Activated CD4-positive, alpha-beta T cell treated with anti-CD3 and anti-CD28 coated beads for 36 hours (primary cell): ENCODE measurements around the gene GALNT16. TPM values are rescaled to one million over a fixed set of nuclear protein-coding genes. Genes with fewer than 3 reads are reported as not detected.

Experiments
- ATAC-seq: fragments of 200-7000 bp; cut with Tn5 transposase; one replicate; pipeline ENCODE4 v1.10.0; 2021; ENCODE audit warnings: mild to moderate bottlenecking, moderate library complexity
- CTCF ChIA-PET: fragments of 350-600 bp; sonication (Branson Sonifier 250); formaldehyde crosslinking; loops from one replicate; lab custom pipeline; 2021; ENCODE audit warnings: antibody characterized with exemption; lab: Charles Lee
- POLR2A ChIA-PET: fragments of 350-600 bp; sonication (Branson Sonifier 250); formaldehyde crosslinking; loops from one replicate; lab custom pipeline; 2021; ENCODE audit warnings: antibody characterized with exemption, inconsistent platforms; lab: Charles Lee
- DNase-seq: peaks from one replicate; pipeline ENCODE4 v3.0.0-alpha.2; 2020
- H3K27ac Mint-ChIP-seq: one replicate; pipeline ENCODE4 v1.8.0; 2021; ENCODE audit warnings: mixed read lengths
- H3K27me3 Mint-ChIP-seq: one replicate; pipeline ENCODE4 v1.8.0; 2021; ENCODE audit warnings: mixed read lengths
- H3K36me3 Mint-ChIP-seq: one replicate; pipeline ENCODE4 v1.8.0; 2021; ENCODE audit warnings: low read depth, mixed read lengths
- H3K4me1 Mint-ChIP-seq: one replicate; pipeline ENCODE4 v1.8.0; 2021; ENCODE audit warnings: mixed read lengths
- H3K4me3 Mint-ChIP-seq: one replicate; pipeline ENCODE4 v1.8.0; 2021; ENCODE audit warnings: mild to moderate bottlenecking, moderate library complexity, mixed read lengths
- H3K9me3 Mint-ChIP-seq: one replicate; pipeline ENCODE4 v1.8.0; 2021; ENCODE audit warnings: low read depth, mixed read lengths
- intact Hi-C, 2 experiments: fragments of 100-400 bp; cut with DNase I in 1 of 2; cut with micrococcal nuclease in 1 of 2; formaldehyde crosslinking; loops; one replicate each; pipeline versions ENCODE4 v1.14.2 to v1.15.1; 2022 to 2024; cut with DNase I, micrococcal nuclease
- total RNA-seq, 2 experiments: library from RNA; stranded (reverse); gene quantifications; one replicate each; pipeline ENCODE4 v1.2.3, GENCODE V29; 2021

Gene GALNT16
- total RNA-seq, 2 experiments from 2014 or later, result 0.14 TPM; not detected in 1

- H3K4me3 Mint-ChIP-seq, result no peak overlapping the region
- no peak for ATAC-seq
- ChIA-PET POLR2A (no interaction called here), CTCF (interaction anchor here (0.9 to 4.7 kb wide), 4 partner anchors 106 to 221 kb away, joined by 3 to 34 read pairs (median 7); no protein-coding TSS in a partner anchor)
- no peak for DNase-seq
- no peaks in the 10 kb centered on the region for H3K9me3 Mint-ChIP-seq
- H3K36me3 Mint-ChIP-seq, result peaks cover 12% of the 10 kb centered on the region
- no peaks in the 10 kb centered on the region for H3K27me3 Mint-ChIP-seq
- intact Hi-C loops, result no loop called here
- peaks cover 5% of the 10 kb centered on the region for H3K4me1 Mint-ChIP-seq
- no peak overlapping the region for H3K27ac Mint-ChIP-seq
These were observed 21.1 kb upstream of the GALNT16 start for GRCh38 chr14:69238883-69239282.

- Mint-ChIP-seq H3K27me3 (no peaks in the 10 kb centered on the region), H3K36me3 (peaks cover 8% of the 10 kb centered on the region), H3K27ac (no peak overlapping the region), H3K4me3 (no peak overlapping the region), H3K9me3 (no peaks in the 10 kb centered on the region), H3K4me1 (peaks cover 4% of the 10 kb centered on the region)
- CTCF ChIA-PET, result interaction anchor here (1.2 to 4.7 kb wide), 5 partner anchors 12 to 242 kb away, joined by 3 to 34 read pairs (median 10); no protein-coding TSS in a partner anchor
- intact Hi-C loops, result loop anchor here (5.0 to 10.0 kb wide), 2 partner anchors 113 to 484 kb away; no protein-coding TSS in a partner anchor
- no peak for DNase-seq
- no peak for ATAC-seq
- POLR2A ChIA-PET, result no interaction called here
These were observed 19.3 kb upstream of the GALNT16 start for GRCh38 chr14:69240527-69241173.

DNA sequence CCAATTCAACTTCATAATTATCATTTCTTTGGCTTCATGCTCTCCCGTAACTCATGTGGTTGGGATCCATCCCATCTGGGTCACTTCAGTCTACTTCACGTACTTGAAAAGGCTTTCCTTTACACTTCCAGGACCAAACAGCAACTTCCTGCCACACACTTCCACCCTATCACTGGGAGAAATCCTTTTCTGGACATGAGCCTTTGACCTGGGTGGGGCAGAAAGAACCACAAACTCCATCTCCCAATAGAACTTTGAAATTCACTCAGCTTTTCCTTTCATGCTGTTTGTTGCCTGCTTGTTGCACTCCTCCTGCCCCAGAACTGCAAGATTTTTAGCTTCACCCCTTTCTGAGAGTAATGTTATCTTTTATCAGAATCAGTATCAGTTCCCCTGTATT is 18.4 kb upstream of the GALNT16 start:
- H3K27me3 Mint-ChIP-seq, result no peaks in the 10 kb centered on the region
- intact Hi-C loops, result loop anchor here (5.0 to 10.0 kb wide), 2 partner anchors 114 to 483 kb away; no protein-coding TSS in a partner anchor
- H3K4me3 Mint-ChIP-seq, result no peak overlapping the region
- no peaks in the 10 kb centered on the region for H3K4me1 Mint-ChIP-seq
- ATAC-seq (no peak), DNase-seq (no peak)
- peaks cover 8% of the 10 kb centered on the region for H3K36me3 Mint-ChIP-seq
- ChIA-PET POLR2A (no interaction called here), CTCF (interaction anchor here (0.6 to 4.7 kb wide), 24 partner anchors 8 to 336 kb away, joined by 3 to 73 read pairs (median 4); no protein-coding TSS in a partner anchor)
- H3K27ac Mint-ChIP-seq, result no peak overlapping the region
- H3K9me3 Mint-ChIP-seq, result no peaks in the 10 kb centered on the region

DNA sequence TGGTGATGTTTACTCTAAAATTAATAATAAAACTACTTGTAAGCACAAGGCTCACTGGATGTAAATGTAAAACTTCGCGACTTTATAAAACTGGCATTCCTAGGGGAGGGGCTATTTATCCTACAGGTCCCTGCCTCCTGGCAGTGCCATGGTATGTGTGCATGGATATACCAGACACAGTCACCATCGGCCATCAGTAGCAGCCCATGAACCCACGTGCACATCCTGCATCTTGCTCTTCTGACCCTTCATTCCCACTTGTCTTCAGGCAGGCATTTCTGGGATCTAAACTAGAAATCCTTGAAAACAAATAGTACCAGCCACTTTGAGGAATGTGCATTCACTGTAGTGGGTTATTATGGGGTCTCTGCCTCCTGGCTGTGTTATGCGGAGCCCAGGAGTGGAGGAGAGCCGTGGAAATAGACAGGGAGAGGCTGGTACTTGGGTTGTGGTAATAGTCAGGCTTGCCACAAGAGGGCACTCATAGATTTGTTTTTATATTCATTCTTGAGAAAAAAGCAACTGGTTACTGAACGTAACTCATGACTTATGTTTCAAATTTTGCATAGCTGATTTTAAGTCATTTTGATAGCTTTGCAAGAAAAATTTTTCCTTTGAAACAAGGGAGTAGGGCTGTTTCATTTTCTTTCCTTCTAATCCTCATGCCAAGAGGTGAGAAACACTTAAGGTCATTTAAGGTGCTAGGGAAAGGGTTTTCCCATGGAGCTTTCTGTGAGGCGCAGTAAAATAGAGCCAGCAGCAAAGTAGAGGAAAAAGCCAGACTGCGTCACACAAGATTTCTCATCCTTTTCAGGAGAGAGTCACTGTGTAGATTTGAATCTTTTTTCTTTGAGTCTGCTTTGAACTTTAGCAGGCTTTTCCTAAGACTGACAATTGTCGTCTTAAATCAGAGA is 17.4 kb upstream of the GALNT16 start:
- ChIA-PET CTCF (interaction anchor here (0.6 to 4.7 kb wide), 43 partner anchors 9 to 1188 kb away, joined by 3 to 73 read pairs (median 4); no protein-coding TSS in a partner anchor), POLR2A (no interaction called here)
- Mint-ChIP-seq H3K4me3 (no peak overlapping the region), H3K27me3 (no peaks in the 10 kb centered on the region), H3K36me3 (peaks cover 8% of the 10 kb centered on the region), H3K4me1 (no peaks in the 10 kb centered on the region), H3K27ac (no peak overlapping the region), H3K9me3 (no peaks in the 10 kb centered on the region)
- peak; percentile 70 for DNase-seq
- ATAC-seq, result peak; percentile 86
- intact Hi-C loops, result loop anchor here (1.0 to 10.0 kb wide), 7 partner anchors 113 to 482 kb away; partner anchors contain the start of gene CCDC177 (in 2 of the 2)

DNA sequence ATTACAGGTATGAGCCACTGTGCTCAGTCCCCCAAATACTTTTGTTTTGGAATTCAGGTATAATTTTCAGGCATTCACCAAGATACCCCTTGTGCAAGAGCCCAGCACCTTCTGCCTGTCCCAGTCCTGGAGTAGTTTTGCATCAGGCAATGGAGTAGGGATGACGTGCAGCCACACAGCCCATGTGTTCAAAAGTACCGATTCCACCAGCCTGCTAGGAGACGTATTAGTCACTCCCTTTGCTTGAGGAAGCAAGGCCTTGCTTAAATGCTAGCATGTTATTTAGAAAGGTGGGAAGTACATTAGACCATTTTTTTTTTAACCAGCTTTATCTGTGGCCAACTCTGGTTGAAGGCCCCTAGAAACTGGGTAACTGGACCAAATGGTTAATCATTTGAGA is 15.0 kb upstream of the GALNT16 start:
- Mint-ChIP-seq H3K9me3 (no peaks in the 10 kb centered on the region), H3K36me3 (peaks cover 6% of the 10 kb centered on the region), H3K4me1 (no peaks in the 10 kb centered on the region), H3K27me3 (no peaks in the 10 kb centered on the region), H3K4me3 (no peak overlapping the region), H3K27ac (no peak overlapping the region)
- no peak for ATAC-seq
- POLR2A ChIA-PET, result interaction anchor here (0.7 kb wide), 1 partner anchor 1492 kb away, joined by 3 read pairs; no protein-coding TSS in a partner anchor
- intact Hi-C loops, result loop anchor here (5.0 to 10.0 kb wide), 2 partner anchors 118 to 480 kb away; no protein-coding TSS in a partner anchor
- CTCF ChIA-PET, result no interaction called here
- DNase-seq, result no peak

DNA sequence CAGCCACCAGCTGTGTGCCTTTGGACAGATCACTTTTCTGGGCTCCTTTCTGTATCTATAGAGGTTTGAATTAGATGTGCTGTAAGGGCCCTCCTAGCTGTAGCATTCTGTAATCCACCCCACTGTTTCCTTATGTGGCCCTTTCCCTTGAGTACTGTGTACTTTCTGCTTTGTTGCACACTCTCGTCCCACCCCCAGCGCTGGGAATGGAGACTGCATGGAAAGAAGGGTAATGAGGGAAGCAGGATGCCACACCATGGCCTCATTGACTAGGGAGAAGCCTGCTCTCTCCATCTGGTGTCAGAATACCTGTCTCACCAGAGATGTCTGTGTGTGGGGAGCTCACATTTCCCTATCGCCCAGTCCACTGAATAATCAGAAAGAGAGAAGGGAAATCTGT is 13.6 kb upstream of the GALNT16 start:
- no peaks in the 10 kb centered on the region for H3K27me3 Mint-ChIP-seq
- CTCF ChIA-PET, result interaction anchor here (1.0 to 1.7 kb wide), 3 partner anchors 18 to 213 kb away, joined by 3 to 6 read pairs (median 3); no protein-coding TSS in a partner anchor
- H3K9me3 Mint-ChIP-seq, result no peaks in the 10 kb centered on the region
- DNase-seq, result no peak
- H3K36me3 Mint-ChIP-seq, result peaks cover 5% of the 10 kb centered on the region
- no peaks in the 10 kb centered on the region for H3K4me1 Mint-ChIP-seq
- intact Hi-C loops, result loop anchor here in 1 of 2 experiments (10.0 kb wide), 1 partner anchor 478 kb away; no protein-coding TSS in a partner anchor
- H3K4me3 Mint-ChIP-seq, result no peak overlapping the region
- no peak overlapping the region for H3K27ac Mint-ChIP-seq
- no peak for ATAC-seq
- POLR2A ChIA-PET, result interaction anchor here (0.5 to 0.6 kb wide), 2 partner anchors 79 to 190 kb away, joined by 3 read pairs; no protein-coding TSS in a partner anchor

DNA sequence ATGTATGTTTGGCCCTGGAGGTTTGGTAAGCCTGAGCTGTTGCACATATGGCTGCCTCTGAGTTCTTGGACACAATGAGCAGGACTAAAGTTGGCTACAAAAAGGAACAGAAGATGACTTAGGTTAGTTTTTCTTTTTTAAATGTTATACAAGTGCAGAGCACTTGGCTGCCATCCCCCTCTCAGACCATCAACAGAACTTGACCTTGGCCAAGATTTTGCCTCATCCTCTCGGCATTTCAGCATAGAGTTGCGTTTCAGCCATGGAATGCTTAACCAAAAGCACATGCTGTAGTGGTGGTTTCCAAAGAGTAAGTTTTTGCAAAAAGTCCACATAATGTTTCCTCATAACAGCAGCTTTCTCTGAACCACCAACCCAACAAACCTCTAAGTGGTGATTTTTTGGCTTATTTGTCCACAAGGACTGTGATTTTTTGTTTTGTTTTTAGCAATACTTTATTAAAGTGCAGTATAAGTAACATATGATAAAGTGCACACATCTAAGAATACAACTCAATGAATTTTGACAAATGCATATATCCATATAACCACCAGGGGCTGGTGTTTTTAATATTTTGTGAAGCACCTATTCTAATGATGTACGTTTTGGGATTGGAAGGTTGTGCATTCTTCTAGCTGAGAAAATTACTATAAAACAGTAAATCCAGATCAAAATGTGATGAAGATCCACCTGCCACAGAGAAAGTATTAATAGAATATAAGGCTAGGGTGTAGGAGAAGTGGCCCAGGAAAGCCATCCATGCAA is 12.1 kb upstream of the GALNT16 start:
- intact Hi-C loops, result loop anchor here in 1 of 2 experiments (10.0 kb wide), 1 partner anchor 477 kb away; no protein-coding TSS in a partner anchor
- no peak for ATAC-seq
- POLR2A ChIA-PET, result no interaction called here
- no peaks in the 10 kb centered on the region for H3K27me3 Mint-ChIP-seq
- H3K4me3 Mint-ChIP-seq, result no peak overlapping the region
- no peaks in the 10 kb centered on the region for H3K36me3 Mint-ChIP-seq
- H3K4me1 Mint-ChIP-seq, result no peaks in the 10 kb centered on the region
- H3K9me3 Mint-ChIP-seq, result no peaks in the 10 kb centered on the region
- no peak overlapping the region for H3K27ac Mint-ChIP-seq
- CTCF ChIA-PET, result interaction anchor here (0.6 to 1.7 kb wide), 7 partner anchors 8 to 315 kb away, joined by 3 to 6 read pairs (median 5); no protein-coding TSS in a partner anchor
- no peak for DNase-seq

DNA sequence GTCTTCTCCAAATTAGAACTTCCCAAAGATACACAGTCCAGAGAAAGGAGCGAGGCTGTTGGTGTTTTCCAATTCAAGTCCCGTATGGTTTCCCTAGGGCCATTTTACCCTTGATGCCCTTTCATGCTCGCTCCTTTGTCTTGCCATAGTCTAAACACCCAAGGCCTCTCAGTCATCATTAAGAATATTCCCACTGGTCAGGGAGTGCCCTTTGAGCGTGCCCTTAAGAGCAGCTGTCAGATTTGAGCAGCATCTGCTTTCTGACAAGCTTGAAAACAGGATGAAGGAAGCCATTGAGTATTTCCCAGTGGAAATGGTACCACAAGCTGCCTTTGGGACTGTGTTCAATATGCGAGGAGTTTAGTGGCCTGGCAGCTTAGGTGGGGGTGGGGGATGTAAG is 10.4 kb upstream of the GALNT16 start:
- Mint-ChIP-seq H3K36me3 (no peaks in the 10 kb centered on the region), H3K27me3 (peaks cover 6% of the 10 kb centered on the region), H3K4me1 (no peaks in the 10 kb centered on the region), H3K27ac (no peak overlapping the region), H3K9me3 (no peaks in the 10 kb centered on the region), H3K4me3 (no peak overlapping the region)
- DNase-seq (no peak), ATAC-seq (no peak)
- intact Hi-C loops, result loop anchor here in 1 of 2 experiments (10.0 kb wide), 1 partner anchor 475 kb away; no protein-coding TSS in a partner anchor
- CTCF ChIA-PET, result no interaction called here
- POLR2A ChIA-PET, result no interaction called here

- peaks cover 13% of the 10 kb centered on the region for H3K27me3 Mint-ChIP-seq
- H3K36me3 Mint-ChIP-seq, result no peaks in the 10 kb centered on the region
- CTCF ChIA-PET, result interaction anchor here (1.2 to 3.1 kb wide), 2 partner anchors 11 to 12 kb away, joined by 4 to 19 read pairs; no protein-coding TSS in a partner anchor
- H3K27ac Mint-ChIP-seq, result no peak overlapping the region
- H3K9me3 Mint-ChIP-seq, result no peaks in the 10 kb centered on the region
- POLR2A ChIA-PET, result interaction anchor here (0.7 kb wide), 1 partner anchor 1038 kb away, joined by 3 read pairs; no protein-coding TSS in a partner anchor
- DNase-seq (no peak), ATAC-seq (no peak)
- intact Hi-C loops, result no loop called here
- no peak overlapping the region for H3K4me3 Mint-ChIP-seq
- no peaks in the 10 kb centered on the region for H3K4me1 Mint-ChIP-seq
These were observed 7.1 kb upstream of the GALNT16 start for GRCh38 chr14:69252851-69253250.

- Mint-ChIP-seq H3K27ac (no peak overlapping the region), H3K27me3 (peaks cover 49% of the 10 kb centered on the region), H3K9me3 (no peaks in the 10 kb centered on the region), H3K4me1 (peaks cover 7% of the 10 kb centered on the region), H3K36me3 (no peaks in the 10 kb centered on the region), H3K4me3 (no peak overlapping the region)
- ATAC-seq, result no peak
- DNase-seq, result no peak
- CTCF ChIA-PET, result interaction anchor here (0.6 to 1.6 kb wide), 4 partner anchors 17 to 228 kb away, joined by 3 to 7 read pairs (median 3); no protein-coding TSS in a partner anchor
- intact Hi-C loops, result no loop called here
- POLR2A ChIA-PET, result no interaction called here
These were observed 811 bp upstream of the GALNT16 start for GRCh38 chr14:69259168-69259526.
